Endothelial cell of umbilical vein (primary cell): ENCODE results near the gene TSNAXIP1.

Experiments
- EZH2 ChIP-seq: IDR thresholded peaks from 2 replicates; pipeline ENCODE4 v1.6.1; 2012; ENCODE audit warnings: borderline replicate concordance, low read depth, mild to moderate bottlenecking, moderate library complexity, low read length, inconsistent platforms; ENCODE audit not compliant: severe bottlenecking
- FOS ChIP-seq: IDR thresholded peaks from 2 replicates; pipeline ENCODE4 v1.6.1; 2011; ENCODE audit warnings: mild to moderate bottlenecking, low read length, moderate library complexity, borderline replicate concordance; ENCODE audit not compliant: insufficient read depth
- GATA2 ChIP-seq: IDR thresholded peaks from 2 replicates; pipeline ENCODE4 v1.7.0; 2011; ENCODE audit warnings: low read depth, mild to moderate bottlenecking, moderate library complexity, mixed read lengths, low read length; ENCODE audit not compliant: insufficient read length, insufficient read depth
- MYC ChIP-seq: IDR thresholded peaks from one replicate; pipeline ENCODE4 v1.6.1; 2011; ENCODE audit warnings: mild to moderate bottlenecking, low read depth, low read length
- POLR2A ChIP-seq: IDR thresholded peaks from 2 replicates; pipeline ENCODE4 v1.6.1; 2012; ENCODE audit warnings: low read depth, mild to moderate bottlenecking, control low read depth, low read length
- POLR2AphosphoS5 ChIP-seq: IDR thresholded peaks from 2 replicates; pipeline ENCODE4 v1.6.1; 2012; ENCODE audit warnings: low read depth, mild to moderate bottlenecking, control low read depth, low read length, moderate library complexity; ENCODE audit not compliant: insufficient read depth
- TF ChIP-seq, protein P1 (sequence below), 2 donors: IDR thresholded peaks; 1 replicate in 1 of 2; 2 replicates in 1 of 2; pipeline ENCODE4 v1.5.1; 2011; ENCODE audit warnings: low read length in 2 of 2, mild to moderate bottlenecking in 2 of 2, moderate library complexity in 2 of 2, control low read depth in 1 of 2, inconsistent platforms in 1 of 2, low read depth in 1 of 2; ENCODE audit not compliant: insufficient read depth in 1 of 2; ENCODE audit errors: extremely low read depth in 1 of 2
- TF ChIP-seq, protein P2 (sequence below): IDR thresholded peaks from 2 replicates; pipeline ENCODE4 v1.6.1; 2011; ENCODE audit not compliant: insufficient read depth, insufficient read length

DNA sequence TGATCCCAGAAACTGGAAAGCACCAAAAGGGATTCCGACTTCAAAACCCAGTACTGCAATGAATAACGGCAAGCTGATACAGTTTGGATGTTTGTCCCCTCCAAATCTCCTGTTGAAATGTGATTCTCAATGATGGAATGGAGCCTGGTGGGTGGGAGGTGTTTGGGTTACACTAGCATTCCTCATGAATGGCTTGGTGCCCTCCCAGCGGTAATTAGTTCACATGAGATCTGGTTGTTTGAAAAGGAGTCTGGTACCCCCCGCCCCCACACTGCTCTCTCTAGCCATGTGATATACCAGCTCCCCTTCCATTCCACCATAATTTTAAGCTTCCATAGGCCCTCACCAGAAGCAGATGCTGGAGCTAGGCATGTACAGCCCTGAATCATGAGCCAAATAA lies 40.4 kb upstream of the TSNAXIP1 start:
- TF ChIP-seq, protein P1, sequence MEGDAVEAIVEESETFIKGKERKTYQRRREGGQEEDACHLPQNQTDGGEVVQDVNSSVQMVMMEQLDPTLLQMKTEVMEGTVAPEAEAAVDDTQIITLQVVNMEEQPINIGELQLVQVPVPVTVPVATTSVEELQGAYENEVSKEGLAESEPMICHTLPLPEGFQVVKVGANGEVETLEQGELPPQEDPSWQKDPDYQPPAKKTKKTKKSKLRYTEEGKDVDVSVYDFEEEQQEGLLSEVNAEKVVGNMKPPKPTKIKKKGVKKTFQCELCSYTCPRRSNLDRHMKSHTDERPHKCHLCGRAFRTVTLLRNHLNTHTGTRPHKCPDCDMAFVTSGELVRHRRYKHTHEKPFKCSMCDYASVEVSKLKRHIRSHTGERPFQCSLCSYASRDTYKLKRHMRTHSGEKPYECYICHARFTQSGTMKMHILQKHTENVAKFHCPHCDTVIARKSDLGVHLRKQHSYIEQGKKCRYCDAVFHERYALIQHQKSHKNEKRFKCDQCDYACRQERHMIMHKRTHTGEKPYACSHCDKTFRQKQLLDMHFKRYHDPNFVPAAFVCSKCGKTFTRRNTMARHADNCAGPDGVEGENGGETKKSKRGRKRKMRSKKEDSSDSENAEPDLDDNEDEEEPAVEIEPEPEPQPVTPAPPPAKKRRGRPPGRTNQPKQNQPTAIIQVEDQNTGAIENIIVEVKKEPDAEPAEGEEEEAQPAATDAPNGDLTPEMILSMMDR (IDR thresholded peaks at IDR 0.05; ENCODE audit: extremely low read depth in 1 of 2, insufficient read depth in 1 of 2, low read depth in 1 of 2, low read length in 2 of 2): no peak
- TF ChIP-seq POLR2A (no peak), MYC (no peak), GATA2 (no peak), EZH2 (no peak), POLR2AphosphoS5 (no peak), FOS (no peak)
- TF ChIP-seq, protein P2, sequence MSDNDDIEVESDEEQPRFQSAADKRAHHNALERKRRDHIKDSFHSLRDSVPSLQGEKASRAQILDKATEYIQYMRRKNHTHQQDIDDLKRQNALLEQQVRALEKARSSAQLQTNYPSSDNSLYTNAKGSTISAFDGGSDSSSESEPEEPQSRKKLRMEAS: no peak
